OCI-LY3 (cell line): ENCODE results near the gene DNAI7.

Source experiments
- CTCF ChIP-seq: fragments of 200-600, 300-600 bp; sonication (generic); IDR thresholded peaks from 2 replicates; pipeline ENCODE4 v1.5.1; 2014; ENCODE audit warnings: antibody characterized with exemption, low read length, low read depth
- EZH2phosphoT487 ChIP-seq: fragments of 200-600 bp; shearing (Covaris generic); IDR thresholded peaks from 2 replicates; pipeline ENCODE4 v1.6.1; 2018; ENCODE audit warnings: antibody characterized with exemption, mixed run types, low read depth

- TF ChIP-seq CTCF, result no peak
- TF ChIP-seq EZH2phosphoT487, result no peak
These were observed 7.2 kb upstream of the DNAI7 start for GRCh38 chr12:25202137-25202536.
